H1 (cell line): Measurements from ENCODE around the gene TFAP2B. TPM values are rescaled to one million over a fixed set of nuclear protein-coding genes. Genes with fewer than 3 reads are reported as not detected.
A peak's percentile ranks its signal among the peaks of the same experiment; 100 is the strongest.

ENCODE experiments used
- CTCF ChIA-PET: fragments of 300-600 bp; sonication (Branson Sonifier 250); formaldehyde crosslinking; loops from one replicate; lab custom pipeline; 2021; ENCODE audit not compliant: partially characterized antibody; lab: Charles Lee
- POLR2A ChIA-PET: fragments of 300-600 bp; sonication (Branson Sonifier 250); formaldehyde crosslinking; loops from one replicate; lab custom pipeline; 2021; ENCODE audit warnings: inconsistent platforms; ENCODE audit not compliant: partially characterized antibody; lab: Charles Lee
- DNase-seq, 2 experiments: peaks; one replicate each; pipeline versions ENCODE4 v3.0.0 to v3.0.0-alpha.2; 2010 to 2022; ENCODE audit warnings: low spot score in 2 of 2, low read depth in 1 of 2, mixed read lengths in 1 of 2
- FAIRE-seq: peaks from 2 replicates; lab custom pipeline; 2011; peaks lifted over from hg19 to GRCh38; lab: Jason Lieb, UNC
- H2AFZ ChIP-seq: 2 replicates; pipeline ENCODE4 v1.8.1; 2012; ENCODE audit warnings: low read length, inconsistent platforms
- H2AK5ac ChIP-seq: 2 replicates; pipeline ENCODE4 v1.6.1; 2013; ENCODE audit warnings: low read depth, low read length
- H2BK120ac ChIP-seq: replicated peaks from 2 replicates; pipeline ENCODE3; 2013; ENCODE audit warnings: low read depth, low read length, inconsistent platforms
- H2BK12ac ChIP-seq: 2 replicates; pipeline ENCODE4 v1.6.1; 2013; ENCODE audit warnings: low read depth, low read length
- H2BK15ac ChIP-seq: 2 replicates; pipeline ENCODE4 v1.6.1; 2013; ENCODE audit warnings: low read length
- H2BK20ac ChIP-seq: 2 replicates; pipeline ENCODE4 v1.6.1; 2013; ENCODE audit warnings: low read length
- H2BK5ac ChIP-seq: 2 replicates; pipeline ENCODE4 v1.6.1; 2013; ENCODE audit warnings: low read depth, low read length
- H3K14ac ChIP-seq: 2 replicates; pipeline ENCODE4 v1.6.1; 2013; ENCODE audit warnings: inconsistent platforms; ENCODE audit not compliant: insufficient read length
- H3K18ac ChIP-seq: 2 replicates; pipeline ENCODE4 v1.6.1; 2013; ENCODE audit warnings: low read length; ENCODE audit errors: extremely low read depth
- H3K23ac ChIP-seq: 2 replicates; pipeline ENCODE4 v1.6.1; 2013; ENCODE audit warnings: inconsistent platforms; ENCODE audit not compliant: insufficient read length
- H3K23me2 ChIP-seq: 2 replicates; pipeline ENCODE4 v1.6.1; 2013; ENCODE audit warnings: low read depth, low read length
- H3K27ac ChIP-seq: 2 replicates; pipeline ENCODE4 v1.6.1; 2011; ENCODE audit warnings: low read depth, low read length, inconsistent platforms
- H3K27me3 ChIP-seq, 4 experiments: replicated peaks in 1 of 4; 1 replicate in 1 of 4; 2 replicates in 3 of 4; pipeline versions ENCODE4 v1.6.1 to v1.8.1; 2011 to 2013; ENCODE audit warnings: low read length in 3 of 4, mild to moderate bottlenecking in 3 of 4, inconsistent platforms in 2 of 4, mixed read lengths in 2 of 4, moderate library complexity in 1 of 4; ENCODE audit not compliant: control insufficient read depth in 3 of 4, insufficient read depth in 3 of 4; ENCODE audit errors: extremely low read depth in 1 of 4
- H3K36me3 ChIP-seq, 4 experiments: 2 replicates each; pipeline versions ENCODE4 v1.6.1 to v1.8.1; 2011 to 2013; ENCODE audit warnings: mild to moderate bottlenecking in 4 of 4, low read length in 3 of 4, moderate library complexity in 2 of 4, control low read depth in 1 of 4, inconsistent platforms in 1 of 4; ENCODE audit not compliant: insufficient read depth in 4 of 4, control insufficient read depth in 2 of 4
- H3K4ac ChIP-seq: replicated peaks from 2 replicates; pipeline ENCODE3; 2013; ENCODE audit warnings: low read length, low read depth, mixed read lengths, inconsistent platforms; ENCODE audit not compliant: insufficient read length
- H3K4me1 ChIP-seq, 4 experiments: replicated peaks in 1 of 4; 1 replicate in 1 of 4; 2 replicates in 3 of 4; pipeline versions ENCODE4 v1.6.1 to v1.8.1; 2011 to 2013; ENCODE audit warnings: low read length in 3 of 4, inconsistent platforms in 2 of 4, mixed read lengths in 1 of 4; ENCODE audit not compliant: insufficient read depth in 4 of 4, control insufficient read depth in 3 of 4
- H3K4me2 ChIP-seq, 2 experiments: 2 replicates each; pipeline versions ENCODE4 v1.6.1 to v1.8.1; 2011 to 2013; ENCODE audit warnings: low read depth in 2 of 2, low read length in 2 of 2, control low read depth in 1 of 2, inconsistent platforms in 1 of 2, mild to moderate bottlenecking in 1 of 2; ENCODE audit not compliant: insufficient read depth in 1 of 2
- H3K4me3 ChIP-seq, 4 experiments: fragments of 200-600, 300-600 bp in 1 of 4; sonication (generic), shearing (Covaris generic), sonication (Bioruptor Twin) in 1 of 4; 2 replicates each; pipeline versions ENCODE4 v1.5.1 to v1.8.1; 2011 to 2016; ENCODE audit warnings: low read length in 4 of 4, low read depth in 3 of 4, control low read depth in 2 of 4, inconsistent platforms in 2 of 4, mild to moderate bottlenecking in 2 of 4, mixed read lengths in 1 of 4, moderate library complexity in 1 of 4; ENCODE audit not compliant: insufficient read depth in 2 of 4; ENCODE audit errors: extremely low read depth in 1 of 4
- H3K56ac ChIP-seq: replicated peaks from 2 replicates; pipeline ENCODE3; 2013; ENCODE audit warnings: low read depth, mild to moderate bottlenecking, mixed read lengths, low read length, inconsistent platforms; ENCODE audit not compliant: insufficient read length
- H3K79me1 ChIP-seq: 2 replicates; pipeline ENCODE4 v1.6.1; 2013; ENCODE audit warnings: low read depth, low read length, control low read depth
- H3K79me2 ChIP-seq, 2 experiments: 2 replicates each; pipeline versions ENCODE4 v1.6.1 to v1.8.1; 2012 to 2013; ENCODE audit warnings: low read length in 2 of 2, mild to moderate bottlenecking in 2 of 2, inconsistent platforms in 1 of 2; ENCODE audit not compliant: insufficient read depth in 2 of 2, control insufficient read depth in 1 of 2
- H3K9ac ChIP-seq, 4 experiments: replicated peaks in 1 of 4; 1 replicate in 1 of 4; 2 replicates in 3 of 4; pipeline versions ENCODE4 v1.6.1 to v1.8.1; 2011 to 2013; ENCODE audit warnings: low read depth in 3 of 4, low read length in 3 of 4, control low read depth in 2 of 4, mild to moderate bottlenecking in 2 of 4, moderate library complexity in 2 of 4, inconsistent platforms in 1 of 4; ENCODE audit errors: extremely low read depth in 1 of 4
- H3K9me3 ChIP-seq, 2 experiments: 2 replicates each; pipeline versions ENCODE4 v1.6.1 to v1.8.1; 2012 to 2013; ENCODE audit warnings: mild to moderate bottlenecking in 2 of 2, moderate library complexity in 2 of 2, control low read depth in 1 of 2, inconsistent platforms in 1 of 2, low read depth in 1 of 2, low read length in 1 of 2, mixed read lengths in 1 of 2; ENCODE audit not compliant: insufficient read depth in 2 of 2
- H4K20me1 ChIP-seq, 2 experiments: replicated peaks in 1 of 2; 2 replicates each; pipeline versions ENCODE3 to v1.8.1; 2011 to 2013; ENCODE audit warnings: inconsistent platforms in 2 of 2, low read length in 2 of 2, mild to moderate bottlenecking in 1 of 2; ENCODE audit not compliant: insufficient read depth in 2 of 2, control insufficient read depth in 1 of 2
- H4K5ac ChIP-seq: 2 replicates; pipeline ENCODE4 v1.6.1; 2013; ENCODE audit warnings: low read length, low read depth, mixed read lengths, inconsistent platforms; ENCODE audit not compliant: insufficient read length
- H4K8ac ChIP-seq: 2 replicates; pipeline ENCODE4 v1.8.0; 2013; ENCODE audit warnings: mild to moderate bottlenecking, moderate library complexity, low read length, inconsistent platforms; ENCODE audit not compliant: insufficient read depth; ENCODE audit errors: extremely low read depth
- H4K91ac ChIP-seq: replicated peaks from 2 replicates; pipeline ENCODE3; 2013; ENCODE audit warnings: low read length, mixed read lengths, inconsistent platforms; ENCODE audit not compliant: insufficient read length
- EGR1 ChIP-seq: IDR thresholded peaks from 2 replicates; pipeline ENCODE4 v1.6.1; 2011; ENCODE audit warnings: low read depth, low read length, borderline replicate concordance
- RAD21 ChIP-seq, 2 experiments: IDR thresholded peaks in 1 of 2; conservative IDR thresholded peaks in 1 of 2; 2 replicates each; pipeline ENCODE4 v1.6.1; 2011; ENCODE audit warnings: low read depth in 2 of 2, low read length in 2 of 2, improper control_type of control experiment in 1 of 2, inconsistent platforms in 1 of 2, mild to moderate bottlenecking in 1 of 2, moderate library complexity in 1 of 2
- SIX5 ChIP-seq: IDR thresholded peaks from 2 replicates; pipeline ENCODE4 v1.6.1; 2011; ENCODE audit warnings: mild to moderate bottlenecking, low read depth, low read length
- SRF ChIP-seq: IDR thresholded peaks from 2 replicates; pipeline ENCODE4 v1.6.1; 2011; ENCODE audit warnings: mild to moderate bottlenecking, low read depth, low read length, moderate library complexity
- TEAD4 ChIP-seq: IDR thresholded peaks from 2 replicates; pipeline ENCODE4 v1.6.1; 2012; ENCODE audit warnings: low read depth, low read length, inconsistent platforms, mixed read lengths
- WGBS, 2 experiments: shearing (Covaris generic) in 1 of 2; methylation state at CpG; one replicate each; pipeline versions ENCODE4 v1.1.6 to v1.1.7; 2013 to 2015; ENCODE audit warnings: low lambda C conversion rate in 2 of 2, mixed read lengths in 2 of 2, inconsistent platforms in 1 of 2, low coverage in 1 of 2, missing lambda C conversion rate in 1 of 2; ENCODE audit not compliant: insufficient replicate concordance in 2 of 2, insufficient coverage in 1 of 2, insufficient read length in 1 of 2; ENCODE audit errors: extremely low coverage in 1 of 2, missing lambda C conversion rate in 1 of 2; 5-methylcytosine and 5-hydroxymethylcytosine counted together
- polyA plus RNA-seq, 7 experiments: library from polyadenylated mRNA; depleted of rRNA in 3 of 7; stranded (reverse) in 5 of 7; unstranded in 2 of 7; fragments of >200 nt in 5 of 7; fragments of 200-250 nt in 2 of 7; gene quantifications; 1 replicate in 5 of 7; 2 replicates in 1 of 7; 4 replicates in 1 of 7; pipeline versions ENCODE4 v1.2.1 to v1.2.3, GENCODE V29; 2011 to 2013; ENCODE audit warnings: missing spikeins in 2 of 7, mixed read lengths in 2 of 7
- total RNA-seq: library from RNA; stranded (reverse); fragmentation: NEBNext Ultra II Directional; extraction: Animal tissue kit (Norgen Biotek cat#: 25700); gene quantifications from 2 replicates; pipeline ENCODE4 v1.2.1, GENCODE V29; 2021
- TF ChIP-seq, protein P1 (sequence below), 3 experiments: IDR thresholded peaks; 1 replicate in 2 of 3; 2 replicates in 1 of 3; pipeline versions ENCODE4 v1.5.1 to v1.6.1; 2011; ENCODE audit warnings: low read length in 3 of 3, mild to moderate bottlenecking in 3 of 3, inconsistent platforms in 2 of 3, low read depth in 1 of 3, moderate library complexity in 1 of 3; ENCODE audit not compliant: insufficient read depth in 1 of 3; ENCODE audit errors: control extremely low read depth in 1 of 3

The TFAP2B gene
- total and polyA plus RNA-seq, 2 of the 8 experiments (the other 6 are each of a cell fraction or from before 2014, with no cell fraction given): not detected

DNA sequence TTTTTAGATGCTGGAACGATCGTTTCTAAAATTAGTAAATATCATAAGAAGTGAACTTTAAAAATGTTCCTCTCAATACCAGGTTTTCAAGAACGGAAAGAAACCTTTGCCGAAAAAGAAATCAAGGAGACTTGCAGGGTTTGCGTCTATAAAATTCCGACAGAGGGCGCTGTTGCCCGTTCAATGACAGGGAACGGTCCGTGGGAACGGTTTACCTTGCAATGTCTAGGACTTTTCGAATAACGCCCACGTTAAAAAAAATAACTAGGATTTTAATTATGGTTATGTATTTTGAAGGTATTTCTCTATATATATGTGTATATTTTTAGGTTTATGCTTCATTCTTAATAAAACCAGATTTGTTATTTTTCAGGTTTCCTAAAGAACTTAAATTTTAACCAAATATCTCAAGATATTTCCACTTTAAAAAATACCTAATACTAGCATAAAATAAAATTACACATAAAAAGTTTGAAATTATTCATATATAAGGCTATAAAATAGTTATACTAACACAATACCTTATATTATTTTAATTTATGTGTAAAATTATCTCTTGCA lies 2.5 kb upstream of the TFAP2B start:
- H3K27me3 ChIP-seq: peaks cover 35 to 60% (median 47%) of the 10 kb centered on the region in 4 experiments
- H3K4me2 ChIP-seq: peak overlapping the region; percentile 18 to 74; a peak in 3 of 4 replicates
- no peak overlapping the region for H3K18ac ChIP-seq
- no peak overlapping the region for H3K9ac ChIP-seq
- H3K9me3 ChIP-seq: no peaks in the 10 kb centered on the region
- no peaks in the 10 kb centered on the region for H3K79me2 ChIP-seq
- no peak overlapping the region for H2BK20ac ChIP-seq
- H3K36me3 ChIP-seq: peaks cover 0 to 3% (median 0%) of the 10 kb centered on the region in 4 experiments; a peak in 1 of 8 replicates
- H2BK15ac ChIP-seq: no peak overlapping the region
- 4% methylated on average over 14 of the region's 14 CpGs; no CpG with 5 or more reads in 1 of the 2 experiments for WGBS, 2 experiments
- no peak overlapping the region for H3K23ac ChIP-seq
- no peak overlapping the region for H3K4ac ChIP-seq
- H3K27ac ChIP-seq: no peak overlapping the region
- ChIA-PET CTCF (interaction anchor here (0.9 to 2.9 kb wide), 5 partner anchors 24 to 1206 kb away, joined by 3 to 11 read pairs (median 5); no protein-coding TSS in a partner anchor), POLR2A (no interaction called here)
- H3K4me3 ChIP-seq: peak overlapping the region in 3 of 4 experiments; percentile 4 to 64 (median 10); a peak in 3 of 8 replicates
- peak; percentile 85 for FAIRE-seq
- H2BK120ac ChIP-seq: no peak overlapping the region
- H2BK12ac ChIP-seq: no peak overlapping the region
- H2AK5ac ChIP-seq: no peak overlapping the region
- H3K14ac ChIP-seq: no peak overlapping the region
- peaks cover 0 to 2% of the 10 kb centered on the region in 2 experiments for H4K20me1 ChIP-seq
- TF ChIP-seq RAD21 (IDR thresholded peaks at IDR 0.05 in 1 of 2, conservative IDR thresholded peaks at IDR 0.05 in 1 of 2; ENCODE audit: low read depth in 2 of 2, low read length in 2 of 2) (peak; percentile 95 to 96), SRF (no peak), SIX5 (no peak), TEAD4 (peak; percentile 67; the same call in 1 of the 2 replicates), EGR1 (peak; percentile 47; the same call in 1 of the 2 replicates)
- TF ChIP-seq, protein P1, sequence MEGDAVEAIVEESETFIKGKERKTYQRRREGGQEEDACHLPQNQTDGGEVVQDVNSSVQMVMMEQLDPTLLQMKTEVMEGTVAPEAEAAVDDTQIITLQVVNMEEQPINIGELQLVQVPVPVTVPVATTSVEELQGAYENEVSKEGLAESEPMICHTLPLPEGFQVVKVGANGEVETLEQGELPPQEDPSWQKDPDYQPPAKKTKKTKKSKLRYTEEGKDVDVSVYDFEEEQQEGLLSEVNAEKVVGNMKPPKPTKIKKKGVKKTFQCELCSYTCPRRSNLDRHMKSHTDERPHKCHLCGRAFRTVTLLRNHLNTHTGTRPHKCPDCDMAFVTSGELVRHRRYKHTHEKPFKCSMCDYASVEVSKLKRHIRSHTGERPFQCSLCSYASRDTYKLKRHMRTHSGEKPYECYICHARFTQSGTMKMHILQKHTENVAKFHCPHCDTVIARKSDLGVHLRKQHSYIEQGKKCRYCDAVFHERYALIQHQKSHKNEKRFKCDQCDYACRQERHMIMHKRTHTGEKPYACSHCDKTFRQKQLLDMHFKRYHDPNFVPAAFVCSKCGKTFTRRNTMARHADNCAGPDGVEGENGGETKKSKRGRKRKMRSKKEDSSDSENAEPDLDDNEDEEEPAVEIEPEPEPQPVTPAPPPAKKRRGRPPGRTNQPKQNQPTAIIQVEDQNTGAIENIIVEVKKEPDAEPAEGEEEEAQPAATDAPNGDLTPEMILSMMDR (IDR thresholded peaks at IDR 0.05; ENCODE audit: control extremely low read depth in 1 of 3, insufficient read depth in 1 of 3, low read depth in 1 of 3, low read length in 3 of 3): peak; percentile 64 to 77 (median 70)
- peaks cover 5% of the 10 kb centered on the region; the same call in 1 of the 2 replicates for H3K23me2 ChIP-seq
- H4K5ac ChIP-seq: no peak overlapping the region
- no peak overlapping the region for H3K56ac ChIP-seq
- peaks cover 0 to 9% (median 2%) of the 10 kb centered on the region in 4 experiments; a peak in 3 of 7 replicates for H3K4me1 ChIP-seq
- H2BK5ac ChIP-seq: no peak overlapping the region
- H2AFZ ChIP-seq: 0 out of 2 replicates have a peak overlapping the region, but pooled peaks have one; percentile 34
- no peaks in the 10 kb centered on the region for H3K79me1 ChIP-seq
- H4K91ac ChIP-seq: no peak overlapping the region
- no peak overlapping the region for H4K8ac ChIP-seq
- peak in 1 of 2 experiments; percentile 84 for DNase-seq
